Epithelial cell of alveolus of lung (primary cell): ENCODE data around the gene GPR151. TPM values are rescaled to one million over a fixed set of nuclear protein-coding genes. Genes with fewer than 3 reads are reported as not detected.

Source experiments
- total RNA-seq: library from RNA; depleted of rRNA; stranded (reverse); fragments of >200 nt; gene quantifications from 2 replicates; pipeline ENCODE4 v1.2.1, GENCODE V29; 2015

The GPR151 gene
- not detected in 2 replicates for total RNA-seq

GRCh38 chr5:146516151-146516475 lies at the start of gene GPR151:
TSS of gene GPR151 (minus strand) at chr5:146516190. CDS start at chr5:146516113, 77 bp downstream.

Other genes starting within 250 kb of the GPR151 start
- not detected in 2 replicates for gene POU4F3, start 177.4 kb downstream of the GPR151 start, total RNA-seq
- gene TCERG1, start 68.9 kb downstream of the GPR151 start, total RNA-seq = 29.2 and 54.3 TPM in 2 replicates